Sigmoid colon (tissue), 4 donors: ENCODE results near the gene ZNF830.

Experiments
- CTCF ChIP-seq, 4 experiments: fragments of 450-650 bp in 3 of 4; fragments of 200-600 bp in 1 of 4; IDR thresholded peaks; one replicate each; pipeline ENCODE4 v1.5.1; 2016 to 2019; ENCODE audit warnings: antibody characterized with exemption in 4 of 4, mild to moderate bottlenecking in 3 of 4, moderate library complexity in 2 of 4
- EP300 ChIP-seq, 4 donors: sonication (generic); formaldehyde crosslinking; IDR thresholded peaks; one replicate each; pipeline ENCODE4 v1.6.1; 2017; ENCODE audit warnings: antibody characterized with exemption in 4 of 4
- POLR2A ChIP-seq, 2 donors: fragments of 450-650 bp; IDR thresholded peaks; one replicate each; pipeline ENCODE4 v1.6.1; 2016; ENCODE audit warnings: antibody characterized with exemption in 2 of 2, mild to moderate bottlenecking in 2 of 2, moderate library complexity in 2 of 2
- POLR2AphosphoS5 ChIP-seq, 4 donors: sonication (generic); formaldehyde crosslinking; IDR thresholded peaks; one replicate each; pipeline ENCODE4 v1.6.1; 2017; ENCODE audit warnings: antibody characterized with exemption in 4 of 4

DNA sequence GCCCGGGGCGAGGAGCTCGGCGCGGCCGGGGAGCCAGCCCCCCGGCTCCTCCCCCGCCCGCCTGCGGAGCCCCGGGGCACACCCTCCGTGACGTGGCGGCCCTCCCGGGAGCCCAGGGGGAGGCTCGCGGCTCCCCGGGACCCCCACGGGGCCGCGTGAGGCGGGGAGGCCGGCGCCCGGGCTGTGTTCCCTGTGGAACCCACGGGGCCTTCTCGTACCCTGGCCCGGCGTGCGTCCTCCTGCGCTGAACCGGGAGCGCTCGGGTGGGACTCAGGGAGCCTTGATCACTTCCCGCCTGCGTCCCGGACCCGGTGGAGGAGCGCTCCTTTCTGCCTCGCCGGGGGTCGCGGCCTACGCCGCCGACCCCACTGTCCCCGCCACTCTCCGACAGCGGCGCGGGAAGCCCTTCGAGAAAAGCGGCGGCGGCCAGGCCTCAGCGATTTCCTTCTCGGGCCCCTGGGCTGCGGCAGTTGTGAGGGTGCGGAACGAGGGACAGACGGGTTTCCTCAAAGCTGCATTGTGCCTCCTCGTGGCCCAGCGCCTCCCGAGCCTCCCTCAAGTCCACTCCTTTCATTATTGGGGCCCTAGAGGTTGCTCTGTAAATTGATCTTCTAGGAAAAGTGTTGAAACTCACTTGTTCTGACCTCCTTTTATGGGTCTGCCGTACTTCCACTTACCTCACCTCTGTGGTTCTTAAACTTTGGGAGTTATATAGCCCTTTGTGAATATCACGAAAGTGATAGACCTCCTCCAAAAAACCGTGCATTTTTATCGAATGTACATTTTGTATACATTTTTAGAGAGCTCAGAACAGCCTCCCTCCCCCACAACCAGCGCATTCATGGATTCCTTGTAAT is 19.6 kb downstream of the ZNF830 start:
- peak in 3 of 4 experiments; percentile 5 to 25 (median 23) for TF ChIP-seq CTCF (IDR thresholded peaks at IDR 0.05)
- no peak for TF ChIP-seq EP300 (IDR thresholded peaks at IDR 0.05)
- TF ChIP-seq POLR2A (IDR thresholded peaks at IDR 0.05), result peak in 1 of 2 donors; percentile 48
- peak in 3 of 4 donors; percentile 20 to 78 (median 68) for TF ChIP-seq POLR2AphosphoS5 (IDR thresholded peaks at IDR 0.05)
